Stimulated activated CD4-positive, alpha-beta T cell treated with anti-CD3 and anti-CD28 coated beads, TNF-alpha, amount 100 ng/mL, for 48 hours (primary cell): ENCODE results near the gene ECI1.
"Not testable (repeated sequence)": the region's sequence is repeated elsewhere in the genome, so short reads cannot be mapped to it uniquely, and the experiment has no call there.

Experiments used
- DNase-seq, 3 donors: peaks; one replicate each; pipeline ENCODE4 v3.0.0-alpha.2; 2020; ENCODE audit warnings: low read depth in 3 of 3

Gene ECI1

DNA sequence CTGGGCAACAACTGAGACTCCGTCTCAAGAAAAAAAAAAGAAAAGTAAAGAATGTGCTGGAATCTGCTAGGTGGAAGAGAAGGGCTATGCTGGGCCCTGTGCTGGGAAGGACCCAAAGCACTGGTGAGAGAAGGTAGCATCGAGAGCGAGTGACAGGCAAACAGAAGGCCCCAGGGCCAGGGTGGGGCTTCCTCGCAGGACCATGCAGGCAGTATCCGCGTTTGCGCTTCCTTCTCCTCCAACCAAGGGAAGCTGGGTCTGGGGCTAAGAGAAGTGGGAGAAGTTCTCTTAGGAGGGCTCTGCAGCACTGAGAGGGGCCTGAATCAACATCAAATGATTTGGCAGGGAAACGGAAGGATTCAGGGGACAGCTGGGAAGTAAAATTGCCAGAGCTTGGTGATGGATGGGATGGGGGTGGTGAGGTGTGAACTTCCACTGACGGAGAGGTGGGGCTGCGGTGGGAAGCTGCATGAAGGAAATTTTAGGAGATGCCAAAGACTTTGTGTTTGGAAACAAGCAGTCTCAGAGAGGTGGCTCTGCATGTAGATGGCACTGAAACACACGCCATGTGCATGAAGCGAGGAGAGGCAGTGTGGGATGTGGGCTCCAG, 5.2 kb upstream of the ECI1 start:
- DNase-seq = no peak

DNA sequence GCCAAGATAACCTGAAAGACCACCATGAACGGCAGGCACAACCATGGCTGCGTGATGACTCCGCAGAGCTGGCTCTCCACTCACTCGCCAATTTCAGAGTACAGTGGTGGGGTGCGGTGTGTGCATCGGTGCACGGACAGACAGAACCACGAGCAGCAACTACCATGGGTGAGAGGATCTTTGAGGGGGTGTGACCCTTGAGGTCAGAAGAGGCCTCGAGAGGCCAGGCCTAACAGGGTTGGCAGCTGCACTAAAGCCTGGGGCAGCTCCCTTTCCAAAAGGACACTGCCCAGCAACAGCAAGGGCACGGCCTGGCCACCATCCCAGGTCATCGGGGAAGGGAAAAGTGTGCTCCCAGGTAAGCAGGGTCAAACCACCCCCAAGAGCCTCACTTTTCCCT, 1.9 kb upstream of the ECI1 start:
- no peak for DNase-seq

DNA sequence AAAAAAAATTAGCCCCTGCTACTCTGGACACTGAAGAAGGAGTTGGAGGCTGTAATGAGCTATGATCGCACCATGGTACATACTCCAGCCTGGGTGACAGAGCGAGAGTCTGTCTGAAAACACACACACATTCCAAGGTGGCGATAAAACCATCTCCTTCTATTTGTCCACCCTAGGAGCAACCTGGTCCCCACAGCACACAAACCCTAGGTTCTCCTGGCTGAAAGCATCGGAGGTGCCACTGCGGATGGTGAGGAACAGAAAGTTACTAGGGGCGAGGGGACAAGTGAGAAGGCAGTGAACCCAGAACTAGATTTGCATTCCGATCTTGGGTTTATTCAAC, 1.4 kb upstream of the ECI1 start:
- no peak for DNase-seq

DNA sequence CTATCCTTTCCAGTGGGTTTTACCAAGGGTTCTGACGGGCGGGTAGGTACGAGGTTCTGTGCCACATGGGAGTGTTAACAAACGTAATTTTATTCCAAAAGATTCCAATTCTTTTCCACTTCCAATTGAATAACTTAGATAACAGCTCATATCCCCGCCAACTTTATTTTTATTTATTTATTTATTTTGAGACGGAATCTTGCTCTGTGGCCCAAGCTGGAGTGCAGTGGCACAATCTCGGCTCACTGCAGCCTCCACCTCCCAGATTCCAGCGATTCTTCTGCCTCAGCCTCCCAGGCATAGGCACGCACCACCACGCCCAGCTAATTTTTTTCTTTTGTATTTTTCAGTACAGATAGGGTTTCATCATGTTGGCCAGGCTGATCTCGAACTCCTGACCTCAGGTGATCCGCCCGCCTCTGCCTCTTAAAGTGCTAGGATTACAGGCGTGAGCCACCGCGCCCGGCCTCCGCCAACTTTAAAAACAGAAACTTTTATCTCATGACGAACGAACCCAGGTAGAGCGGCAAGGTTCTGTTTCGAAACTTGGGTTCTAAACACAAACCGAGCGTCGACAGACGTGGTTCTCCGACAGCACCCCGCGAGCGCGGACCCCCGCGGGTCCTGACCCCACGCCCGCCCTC, 613 bp downstream of the ECI1 start:
- no peak for DNase-seq

DNA sequence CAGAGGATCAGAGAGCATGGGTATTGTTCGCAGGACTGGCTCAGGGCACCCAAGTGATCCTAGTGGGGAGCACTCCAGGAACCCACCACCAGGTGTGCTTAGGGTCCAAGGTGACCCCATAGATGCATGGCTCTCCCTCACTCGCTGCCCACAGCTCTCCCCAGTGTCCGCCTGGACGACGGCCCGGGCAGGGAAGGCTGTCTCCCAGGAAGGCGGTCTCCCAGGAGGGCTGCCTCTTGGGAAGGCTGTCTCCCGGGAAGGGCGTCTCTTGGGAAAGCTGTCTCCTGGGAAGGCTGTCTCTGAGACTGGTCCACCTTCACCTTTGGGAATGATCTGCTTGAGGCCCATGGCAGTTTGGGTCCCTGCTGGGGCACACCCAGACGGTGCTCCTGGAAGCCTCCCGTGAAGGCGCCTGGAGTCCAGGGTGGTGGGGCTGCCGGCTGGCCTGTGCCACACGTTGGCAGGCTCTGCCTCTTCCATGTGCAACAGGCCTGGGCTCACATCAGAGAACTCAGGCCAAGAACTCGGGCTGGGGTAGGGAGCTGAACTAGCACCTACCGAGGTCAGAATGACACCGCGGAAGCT, 5.0 kb downstream of the ECI1 start:
- DNase-seq = no peak

DNA sequence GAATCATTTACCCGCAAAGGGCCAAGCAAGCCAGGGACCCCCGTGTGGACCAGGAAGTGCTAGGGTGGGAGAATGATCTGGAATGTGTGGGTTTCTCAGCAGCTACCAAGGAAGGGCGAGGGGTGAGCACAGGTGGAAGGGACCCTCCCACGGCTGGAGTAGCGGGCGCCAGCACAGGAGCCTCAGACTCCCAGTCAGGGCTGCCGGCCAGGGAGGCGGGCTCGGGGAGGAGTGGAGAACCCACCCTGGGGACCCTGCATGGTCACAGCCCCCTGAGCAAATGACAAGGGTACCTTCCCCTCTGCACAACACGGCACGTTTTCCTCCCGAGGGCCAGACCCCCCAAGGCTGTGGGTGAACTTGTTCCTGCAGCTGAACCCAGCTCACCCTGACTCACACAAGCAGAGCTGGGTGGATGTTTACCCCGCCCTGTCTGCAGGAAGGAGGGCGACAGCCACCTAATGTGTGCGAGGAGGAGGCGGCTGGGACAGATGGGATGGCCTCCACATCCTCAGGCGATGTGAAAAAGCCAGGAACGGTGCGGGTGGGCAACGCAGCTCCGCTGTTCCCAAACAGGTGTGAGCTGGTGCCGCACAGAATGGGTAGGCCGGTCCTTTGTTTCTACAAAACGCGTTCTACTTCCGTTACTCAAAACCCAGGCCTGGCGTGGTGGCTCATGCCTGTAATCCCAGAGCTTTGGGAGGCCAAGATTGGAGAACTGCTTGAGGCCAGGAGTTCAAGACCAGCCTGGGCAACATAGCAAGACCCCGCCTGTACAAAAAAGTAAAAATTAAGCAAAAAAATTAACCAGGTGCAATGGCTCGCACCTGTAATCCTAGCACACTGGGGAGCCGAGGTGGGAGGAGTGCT, 6.2 kb downstream of the ECI1 start:
- DNase-seq = no peak

DNA sequence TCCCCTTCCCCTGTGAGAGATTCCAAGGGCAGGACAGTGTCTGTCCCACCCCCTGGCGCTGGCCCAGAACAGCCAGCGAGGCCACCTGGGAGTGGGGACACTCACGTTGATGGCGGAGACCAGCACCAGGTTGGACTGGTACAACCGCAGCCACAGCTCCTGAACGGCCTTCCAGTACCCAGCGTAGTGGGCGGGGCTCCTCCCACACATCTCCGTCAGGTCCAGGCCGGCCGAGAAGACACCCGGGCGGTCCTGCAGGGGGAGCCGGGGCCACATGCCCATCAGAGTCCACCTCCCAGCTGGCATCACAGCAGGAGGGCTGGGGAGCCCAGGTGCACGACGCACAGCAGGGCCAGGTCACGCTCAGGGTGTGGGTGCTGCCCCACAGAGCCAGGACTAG, 7.1 kb downstream of the ECI1 start:
- DNase-seq = no peak

DNA sequence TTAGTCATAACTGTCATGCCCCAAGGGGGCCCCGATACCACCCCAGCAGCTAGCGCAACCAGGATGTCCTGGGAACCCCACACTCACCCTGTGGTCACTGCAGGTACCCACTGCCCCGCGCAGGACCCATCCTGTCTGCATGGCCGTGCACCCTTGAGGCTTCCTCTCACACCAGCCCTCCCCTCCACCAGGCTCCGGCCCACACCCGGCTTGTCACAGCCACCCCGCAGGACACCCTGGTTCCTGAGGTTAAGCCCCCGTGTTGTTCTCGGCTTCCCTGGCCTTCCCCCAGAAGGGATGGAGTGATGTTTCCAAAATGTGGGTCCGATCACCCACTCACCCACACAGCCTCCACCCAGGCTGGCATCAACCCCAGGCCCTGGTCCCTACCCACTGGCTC, 7.6 kb downstream of the ECI1 start:
- no peak for DNase-seq

- DNase-seq = no peak
Measured at GRCh38 chr16:2243031-2243528, 8.3 kb downstream of the ECI1 start.

DNA sequence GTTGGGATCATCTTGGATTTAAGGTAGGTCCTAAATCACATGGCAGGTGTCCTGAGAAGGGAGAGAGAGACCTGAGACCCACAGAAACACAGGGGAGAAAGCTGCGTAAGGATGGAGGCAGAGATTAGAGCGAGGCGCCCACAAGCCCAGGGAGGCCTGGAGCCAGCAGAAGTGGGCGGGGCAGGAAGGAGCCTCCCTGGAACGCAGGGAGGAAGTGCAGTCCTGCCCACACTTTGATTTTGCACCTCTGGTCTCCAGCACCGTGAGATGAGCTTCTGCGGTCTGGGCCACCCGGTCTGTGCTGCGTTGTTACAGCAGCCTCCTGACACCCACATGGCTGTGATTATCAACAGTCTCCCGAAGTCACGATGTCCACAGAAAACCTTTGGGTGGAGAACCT, 8.8 kb downstream of the ECI1 start:
- DNase-seq = no peak

- not testable (repeated sequence) for DNase-seq
Measured at GRCh38 chr16:2240331-2240730, 11.1 kb downstream of the ECI1 start.

DNA sequence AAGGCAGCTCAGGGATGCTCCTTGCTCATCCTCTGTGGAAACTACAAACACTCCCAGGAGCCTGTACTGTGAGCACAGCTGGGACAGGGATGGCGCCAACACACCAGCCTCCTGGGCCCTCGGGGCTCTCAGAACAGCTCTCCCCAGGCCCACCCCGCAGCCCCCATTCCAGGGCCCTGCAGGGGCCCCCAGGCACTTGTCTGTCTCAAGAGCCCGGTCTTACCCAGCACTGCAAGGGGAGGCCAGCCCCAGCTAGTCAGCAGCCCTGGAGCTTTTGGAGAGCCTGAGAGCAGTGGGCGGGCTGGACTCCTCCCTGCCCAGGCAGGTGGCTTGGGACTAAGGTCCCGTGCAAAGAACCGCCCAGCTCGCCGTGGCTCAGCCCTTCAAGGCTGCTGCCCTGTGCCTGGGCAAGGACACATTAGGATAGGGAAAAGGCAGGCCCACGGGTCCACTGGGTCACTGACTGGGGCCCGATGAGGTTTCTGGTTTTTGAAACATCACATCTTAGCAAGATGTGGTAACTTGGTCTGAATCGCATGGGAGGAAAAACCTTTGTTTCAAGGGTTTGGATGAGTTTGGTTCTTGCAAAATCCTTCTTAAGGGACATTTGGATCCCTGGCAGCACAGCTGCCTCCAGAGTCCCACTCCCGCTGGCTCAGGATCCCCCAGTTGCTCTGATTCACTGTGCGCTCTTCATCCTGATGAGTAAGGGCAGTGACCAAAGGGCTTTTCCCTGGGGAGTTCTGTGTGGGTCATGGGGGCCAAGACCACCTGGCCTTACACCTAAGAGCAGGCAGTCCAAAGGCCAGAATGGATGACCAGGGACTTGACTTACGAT, 12.3 kb downstream of the ECI1 start:
- no peak for DNase-seq

GRCh38 chr16:2238150-2238837, 13.1 kb downstream of the ECI1 start:
- no peak for DNase-seq

- DNase-seq = no peak
Measured at GRCh38 chr16:2237493-2238149, 13.8 kb downstream of the ECI1 start.

DNA sequence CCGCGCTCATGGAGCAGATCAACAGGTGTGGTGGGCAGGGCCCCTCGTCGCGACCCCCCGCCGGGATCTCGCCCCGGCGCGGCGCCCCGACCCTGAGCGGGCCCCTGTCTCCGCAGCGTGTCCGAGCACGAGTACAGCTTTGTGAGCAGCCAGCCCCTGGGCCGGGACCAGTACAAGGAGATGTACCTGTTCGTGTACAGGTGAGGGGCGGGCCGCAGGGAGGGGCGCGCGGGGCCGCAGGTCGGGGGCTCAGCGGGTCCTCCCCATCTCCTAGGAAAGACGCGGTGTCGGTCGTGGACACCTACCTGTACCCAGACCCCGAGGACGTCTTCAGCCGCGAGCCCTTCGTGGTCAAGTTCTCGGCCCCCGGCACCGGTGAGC, 14.3 kb downstream of the ECI1 start:
- no peak for DNase-seq

- no peak for DNase-seq
Measured at GRCh38 chr16:2236337-2237101, 14.9 kb downstream of the ECI1 start, which contains the start of gene DNASE1L2. TSS of gene DNASE1L2 (plus strand) at chr16:2236444. CDS start at chr16:2236817, 373 bp downstream.

DNA sequence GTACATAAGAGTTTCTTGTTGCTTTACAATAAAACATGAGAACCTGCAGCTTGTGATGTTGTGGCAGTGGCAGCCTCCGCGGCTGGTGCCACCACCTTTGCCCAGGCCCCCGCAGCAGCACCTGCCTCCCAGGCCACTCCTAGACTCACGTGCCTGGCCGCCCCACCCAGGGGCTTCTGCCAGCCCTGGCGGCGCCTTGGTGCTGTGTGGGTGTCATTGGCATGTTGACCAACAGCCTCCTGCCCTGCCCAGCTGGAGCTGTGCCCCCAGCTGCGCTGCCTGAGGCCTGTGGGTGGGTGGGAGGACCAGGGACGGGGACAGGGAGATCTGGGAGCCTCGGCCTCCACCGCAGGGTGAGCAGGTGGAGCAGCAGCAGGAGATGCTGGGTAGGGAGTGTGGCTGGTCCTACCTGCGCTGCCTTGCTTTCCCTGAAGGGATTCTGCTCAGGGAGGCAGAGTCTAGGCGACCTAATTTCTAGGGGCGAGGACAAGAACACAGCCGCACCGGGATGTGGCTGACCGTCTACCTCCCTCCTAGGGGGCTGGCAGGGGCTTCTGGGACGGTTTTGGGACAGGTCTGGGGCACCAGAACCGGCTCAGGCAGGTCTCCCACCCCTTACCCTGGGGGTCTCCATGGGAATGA, 15.6 kb downstream of the ECI1 start:
- DNase-seq = no peak

DNA sequence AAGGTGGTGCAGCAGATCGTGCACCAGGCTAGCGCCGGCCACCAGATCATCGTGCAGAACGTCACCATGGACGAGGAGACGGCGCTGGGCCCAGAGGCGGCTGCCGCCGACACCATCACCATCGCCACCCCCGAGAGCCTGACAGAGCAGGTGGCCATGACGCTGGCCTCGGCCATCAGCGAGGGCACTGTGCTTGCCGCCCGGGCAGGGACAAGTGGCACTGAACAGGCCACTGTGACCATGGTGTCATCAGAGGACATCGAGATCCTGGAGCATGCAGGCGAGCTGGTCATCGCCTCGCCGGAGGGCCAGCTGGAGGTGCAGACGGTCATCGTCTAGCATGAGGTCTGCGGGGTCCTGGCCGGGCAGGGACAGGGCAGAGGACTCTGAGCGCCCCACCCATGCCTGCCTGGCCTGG, 16.1 kb downstream of the ECI1 start:
- DNase-seq = no peak

DNA sequence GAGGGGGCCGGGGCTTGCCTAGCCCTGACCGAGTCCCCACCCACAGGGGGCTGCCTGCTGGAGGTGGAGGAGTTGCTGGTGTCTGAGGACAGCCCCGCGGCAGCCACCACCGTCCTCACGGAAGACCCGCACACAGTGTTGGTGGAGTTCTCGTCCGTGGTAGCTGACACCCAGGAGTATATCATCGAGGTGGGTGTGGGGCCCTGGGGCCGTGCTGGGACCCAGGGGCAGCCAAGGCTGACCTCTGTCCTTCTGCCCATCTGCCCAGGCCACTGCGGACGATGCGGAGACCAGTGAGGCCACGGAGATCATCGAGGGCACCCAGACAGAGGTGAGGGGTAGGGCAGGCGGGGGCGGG, 16.6 kb downstream of the ECI1 start:
- DNase-seq = no peak
